Activated naive CD4-positive, alpha-beta T cell treated with anti-CD3 and anti-CD28 coated beads, Interleukin-2, amount 50 U/mL, for 24 hours (primary cell): ENCODE results near the gene REG1A.

Experiments used
- H3K27ac Mint-ChIP-seq: one replicate; pipeline ENCODE4 v1.8.0; 2021; ENCODE audit warnings: mild to moderate bottlenecking, mixed read lengths
- H3K27me3 Mint-ChIP-seq: one replicate; pipeline ENCODE4 v1.8.0; 2021; ENCODE audit warnings: mixed read lengths
- H3K36me3 Mint-ChIP-seq: one replicate; pipeline ENCODE4 v1.8.0; 2021; ENCODE audit warnings: mixed read lengths
- H3K4me1 Mint-ChIP-seq: one replicate; pipeline ENCODE4 v1.8.0; 2021; ENCODE audit warnings: mixed read lengths
- H3K4me3 Mint-ChIP-seq: one replicate; pipeline ENCODE4 v1.8.0; 2021; ENCODE audit warnings: mild to moderate bottlenecking, mixed read lengths
- H3K9me3 Mint-ChIP-seq: one replicate; pipeline ENCODE4 v1.8.0; 2021; ENCODE audit warnings: mixed read lengths

The REG1A gene

GRCh38 chr2:79114797-79115494 is 5.3 kb upstream of the REG1A start:
- H3K4me3 Mint-ChIP-seq = no peak overlapping the region
- H3K9me3 Mint-ChIP-seq = peaks cover 7% of the 10 kb centered on the region
- H3K27me3 Mint-ChIP-seq = no peaks in the 10 kb centered on the region
- no peak overlapping the region for H3K27ac Mint-ChIP-seq
- no peaks in the 10 kb centered on the region for H3K36me3 Mint-ChIP-seq
- no peaks in the 10 kb centered on the region for H3K4me1 Mint-ChIP-seq

GRCh38 chr2:79116997-79117928 is 3.0 kb upstream of the REG1A start:
- H3K36me3 Mint-ChIP-seq = no peaks in the 10 kb centered on the region
- H3K4me3 Mint-ChIP-seq = no peak overlapping the region
- no peak overlapping the region for H3K27ac Mint-ChIP-seq
- H3K27me3 Mint-ChIP-seq = no peaks in the 10 kb centered on the region
- no peaks in the 10 kb centered on the region for H3K4me1 Mint-ChIP-seq
- H3K9me3 Mint-ChIP-seq = peaks cover 7% of the 10 kb centered on the region

- H3K9me3 Mint-ChIP-seq = no peaks in the 10 kb centered on the region
- H3K4me3 Mint-ChIP-seq = no peak overlapping the region
- no peaks in the 10 kb centered on the region for H3K4me1 Mint-ChIP-seq
These were observed 2.4 kb downstream of the REG1A start for GRCh38 chr2:79122676-79123075.

GRCh38 chr2:79124907-79125720 is 4.8 kb downstream of the REG1A start:
- Mint-ChIP-seq H3K4me1 (no peaks in the 10 kb centered on the region), H3K4me3 (no peak overlapping the region), H3K36me3 (no peaks in the 10 kb centered on the region), H3K9me3 (no peaks in the 10 kb centered on the region), H3K27ac (no peak overlapping the region), H3K27me3 (no peaks in the 10 kb centered on the region)

More at GRCh38 chr2:79122676-79123075, 2.4 kb downstream of the REG1A start:
- Mint-ChIP-seq H3K27ac (no peak overlapping the region), H3K36me3 (no peaks in the 10 kb centered on the region), H3K27me3 (no peaks in the 10 kb centered on the region)

GRCh38 chr2:79125721-79125985 is 5.4 kb downstream of the REG1A start:
- H3K27me3 Mint-ChIP-seq = no peaks in the 10 kb centered on the region
- H3K27ac Mint-ChIP-seq = no peak overlapping the region
- no peak overlapping the region for H3K4me3 Mint-ChIP-seq
- H3K36me3 Mint-ChIP-seq = no peaks in the 10 kb centered on the region
- H3K4me1 Mint-ChIP-seq = no peaks in the 10 kb centered on the region
- no peaks in the 10 kb centered on the region for H3K9me3 Mint-ChIP-seq

- H3K9me3 Mint-ChIP-seq = no peaks in the 10 kb centered on the region
- no peaks in the 10 kb centered on the region for H3K4me1 Mint-ChIP-seq
- H3K4me3 Mint-ChIP-seq = no peak overlapping the region
These were observed 8.1 kb downstream of the REG1A start for GRCh38 chr2:79128406-79128805.

GRCh38 chr2:79129260-79129659 is 9.0 kb downstream of the REG1A start:
- Mint-ChIP-seq H3K4me3 (no peak overlapping the region), H3K4me1 (no peaks in the 10 kb centered on the region), H3K27ac (no peak overlapping the region), H3K9me3 (no peaks in the 10 kb centered on the region), H3K27me3 (no peaks in the 10 kb centered on the region), H3K36me3 (no peaks in the 10 kb centered on the region)

More at GRCh38 chr2:79128406-79128805, 8.1 kb downstream of the REG1A start:
- no peaks in the 10 kb centered on the region for H3K27me3 Mint-ChIP-seq
- H3K36me3 Mint-ChIP-seq = no peaks in the 10 kb centered on the region
- no peak overlapping the region for H3K27ac Mint-ChIP-seq

GRCh38 chr2:79129804-79130203 is 9.5 kb downstream of the REG1A start:
- Mint-ChIP-seq H3K4me1 (no peaks in the 10 kb centered on the region), H3K9me3 (no peaks in the 10 kb centered on the region), H3K4me3 (no peak overlapping the region), H3K36me3 (no peaks in the 10 kb centered on the region), H3K27ac (no peak overlapping the region), H3K27me3 (no peaks in the 10 kb centered on the region)

- Mint-ChIP-seq H3K27ac (no peak overlapping the region), H3K4me3 (no peak overlapping the region), H3K4me1 (no peaks in the 10 kb centered on the region), H3K36me3 (no peaks in the 10 kb centered on the region), H3K27me3 (no peaks in the 10 kb centered on the region), H3K9me3 (no peaks in the 10 kb centered on the region)
These were observed 11.4 kb downstream of the REG1A start for GRCh38 chr2:79131687-79132086.

- H3K9me3 Mint-ChIP-seq = no peaks in the 10 kb centered on the region
- H3K36me3 Mint-ChIP-seq = no peaks in the 10 kb centered on the region
- H3K4me1 Mint-ChIP-seq = no peaks in the 10 kb centered on the region
- no peak overlapping the region for H3K4me3 Mint-ChIP-seq
- no peak overlapping the region for H3K27ac Mint-ChIP-seq
- H3K27me3 Mint-ChIP-seq = no peaks in the 10 kb centered on the region
These were observed 18.1 kb downstream of the REG1A start for GRCh38 chr2:79138385-79138784.

GRCh38 chr2:79139423-79139822 is 19.1 kb downstream of the REG1A start:
- Mint-ChIP-seq H3K27me3 (no peaks in the 10 kb centered on the region), H3K27ac (no peak overlapping the region), H3K36me3 (no peaks in the 10 kb centered on the region), H3K9me3 (no peaks in the 10 kb centered on the region), H3K4me3 (no peak overlapping the region), H3K4me1 (no peaks in the 10 kb centered on the region)

- Mint-ChIP-seq H3K4me1 (no peaks in the 10 kb centered on the region), H3K9me3 (peaks cover 8% of the 10 kb centered on the region), H3K36me3 (no peaks in the 10 kb centered on the region), H3K4me3 (no peak overlapping the region), H3K27ac (no peak overlapping the region), H3K27me3 (peaks cover 1% of the 10 kb centered on the region)
These were observed 35.7 kb downstream of the REG1A start for GRCh38 chr2:79155826-79156476.

GRCh38 chr2:79159030-79159429 is 38.7 kb downstream of the REG1A start:
- Mint-ChIP-seq H3K4me1 (no peaks in the 10 kb centered on the region), H3K36me3 (no peaks in the 10 kb centered on the region), H3K9me3 (peaks cover 5% of the 10 kb centered on the region), H3K27ac (no peak overlapping the region), H3K27me3 (peaks cover 1% of the 10 kb centered on the region), H3K4me3 (no peak overlapping the region)

- Mint-ChIP-seq H3K27me3 (peaks cover 1% of the 10 kb centered on the region), H3K4me1 (no peaks in the 10 kb centered on the region), H3K9me3 (peaks cover 4% of the 10 kb centered on the region), H3K36me3 (no peaks in the 10 kb centered on the region), H3K27ac (no peak within 1 kb of the TSS), H3K4me3 (no peak within 1 kb of the TSS)
These were observed 39.4 kb downstream of the REG1A start, which contains the start of gene REG3A for GRCh38 chr2:79159653-79160052. Gene REG3A (minus strand): TSS chr2:79159753. CDS start chr2:79159405, 348 bp downstream.

- Mint-ChIP-seq H3K4me3 (no peak overlapping the region), H3K27me3 (no peaks in the 10 kb centered on the region), H3K4me1 (no peaks in the 10 kb centered on the region), H3K27ac (no peak overlapping the region), H3K36me3 (no peaks in the 10 kb centered on the region), H3K9me3 (peaks cover 4% of the 10 kb centered on the region)
These were observed 41.8 kb downstream of the REG1A start for GRCh38 chr2:79162132-79162531.
